NB4 (cell line): ENCODE data around the gene CELF1.
A peak's percentile ranks its signal among the peaks of the same experiment; 100 is the strongest.

ENCODE experiments used
- DNase-seq: peaks from one replicate; pipeline ENCODE4 v3.0.0; 2010; ENCODE audit warnings: low read depth
- H3K4me3 ChIP-seq: one replicate; pipeline ENCODE4 v1.5.1; 2011; ENCODE audit warnings: mild to moderate bottlenecking, low read depth, low read length, moderate library complexity
- MYC ChIP-seq: IDR thresholded peaks from 2 replicates; pipeline ENCODE4 v1.6.1; 2011; ENCODE audit warnings: low read depth, low read length
- POLR2A ChIP-seq: IDR thresholded peaks from 2 replicates; pipeline ENCODE4 v1.6.1; 2011; ENCODE audit warnings: mild to moderate bottlenecking; ENCODE audit not compliant: insufficient read length; ENCODE audit errors: extremely low read depth
- TF ChIP-seq, protein P1 (sequence below): IDR thresholded peaks from 2 replicates; pipeline ENCODE4 v1.6.1; 2011; ENCODE audit warnings: low read depth, low read length
- TF ChIP-seq, protein P2 (sequence below): IDR thresholded peaks from one replicate; pipeline ENCODE4 v1.5.1; 2012; ENCODE audit warnings: low read depth, low read length

CELF1 gene

GRCh38 chr11:47516984-47517853, 35.7 kb downstream of the CELF1 start:
- TF ChIP-seq POLR2A (no peak), MYC (no peak)
- TF ChIP-seq, protein P1, sequence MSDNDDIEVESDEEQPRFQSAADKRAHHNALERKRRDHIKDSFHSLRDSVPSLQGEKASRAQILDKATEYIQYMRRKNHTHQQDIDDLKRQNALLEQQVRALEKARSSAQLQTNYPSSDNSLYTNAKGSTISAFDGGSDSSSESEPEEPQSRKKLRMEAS: no peak
- TF ChIP-seq, protein P2, sequence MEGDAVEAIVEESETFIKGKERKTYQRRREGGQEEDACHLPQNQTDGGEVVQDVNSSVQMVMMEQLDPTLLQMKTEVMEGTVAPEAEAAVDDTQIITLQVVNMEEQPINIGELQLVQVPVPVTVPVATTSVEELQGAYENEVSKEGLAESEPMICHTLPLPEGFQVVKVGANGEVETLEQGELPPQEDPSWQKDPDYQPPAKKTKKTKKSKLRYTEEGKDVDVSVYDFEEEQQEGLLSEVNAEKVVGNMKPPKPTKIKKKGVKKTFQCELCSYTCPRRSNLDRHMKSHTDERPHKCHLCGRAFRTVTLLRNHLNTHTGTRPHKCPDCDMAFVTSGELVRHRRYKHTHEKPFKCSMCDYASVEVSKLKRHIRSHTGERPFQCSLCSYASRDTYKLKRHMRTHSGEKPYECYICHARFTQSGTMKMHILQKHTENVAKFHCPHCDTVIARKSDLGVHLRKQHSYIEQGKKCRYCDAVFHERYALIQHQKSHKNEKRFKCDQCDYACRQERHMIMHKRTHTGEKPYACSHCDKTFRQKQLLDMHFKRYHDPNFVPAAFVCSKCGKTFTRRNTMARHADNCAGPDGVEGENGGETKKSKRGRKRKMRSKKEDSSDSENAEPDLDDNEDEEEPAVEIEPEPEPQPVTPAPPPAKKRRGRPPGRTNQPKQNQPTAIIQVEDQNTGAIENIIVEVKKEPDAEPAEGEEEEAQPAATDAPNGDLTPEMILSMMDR: no peak
- DNase-seq: no peak
- H3K4me3 ChIP-seq: no peak overlapping the region

GRCh38 chr11:47516155-47516554, 36.8 kb downstream of the CELF1 start:
- TF ChIP-seq POLR2A (no peak), MYC (no peak)
- TF ChIP-seq, protein P1: no peak
- TF ChIP-seq, protein P2: no peak
- DNase-seq: no peak
- no peak overlapping the region for H3K4me3 ChIP-seq

DNA sequence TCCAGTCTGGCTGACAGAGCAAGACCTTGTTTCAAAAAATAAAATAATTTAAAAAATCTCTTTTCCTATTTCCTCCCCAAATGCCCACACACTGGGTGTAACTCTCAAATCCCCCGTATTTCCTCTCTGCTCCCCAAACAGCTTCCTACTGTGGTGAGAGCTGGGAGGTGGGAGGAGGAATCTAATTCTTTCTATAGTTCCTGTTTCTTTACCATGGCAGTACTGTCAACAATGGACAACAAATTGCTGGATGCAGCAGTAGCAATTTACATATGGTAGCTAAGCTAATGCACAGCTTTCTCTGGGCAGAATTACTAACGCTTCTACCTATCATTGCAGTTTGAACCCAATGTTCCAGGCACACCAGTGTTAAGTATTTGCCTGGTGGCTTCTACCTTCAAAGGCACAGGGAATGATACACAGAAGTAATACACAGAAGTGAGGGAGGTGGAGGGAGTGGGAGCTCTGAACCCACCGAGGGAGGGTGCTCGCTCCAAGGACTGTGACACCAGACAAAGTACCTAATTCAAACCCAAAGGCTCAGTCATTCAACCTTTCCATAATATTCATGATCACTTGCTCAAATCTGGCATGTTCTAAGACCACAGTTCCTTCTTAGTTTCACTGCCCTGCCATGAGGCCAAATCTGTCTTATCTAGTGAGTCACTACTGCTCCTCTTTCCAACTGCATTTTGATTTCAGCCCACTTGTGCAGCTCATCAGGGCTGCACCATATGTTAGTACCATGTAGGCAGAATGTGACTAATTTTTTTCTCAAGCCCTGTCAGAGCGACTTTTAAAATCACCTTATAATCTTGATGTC, 37.9 kb downstream of the CELF1 start:
- peak; percentile 71 for DNase-seq
- TF ChIP-seq, protein P2: no peak
- TF ChIP-seq, protein P1: no peak; the same call in 1 of the 2 replicates
- no peak for TF ChIP-seq POLR2A
- no peak for TF ChIP-seq MYC
- no peak overlapping the region for H3K4me3 ChIP-seq

DNA sequence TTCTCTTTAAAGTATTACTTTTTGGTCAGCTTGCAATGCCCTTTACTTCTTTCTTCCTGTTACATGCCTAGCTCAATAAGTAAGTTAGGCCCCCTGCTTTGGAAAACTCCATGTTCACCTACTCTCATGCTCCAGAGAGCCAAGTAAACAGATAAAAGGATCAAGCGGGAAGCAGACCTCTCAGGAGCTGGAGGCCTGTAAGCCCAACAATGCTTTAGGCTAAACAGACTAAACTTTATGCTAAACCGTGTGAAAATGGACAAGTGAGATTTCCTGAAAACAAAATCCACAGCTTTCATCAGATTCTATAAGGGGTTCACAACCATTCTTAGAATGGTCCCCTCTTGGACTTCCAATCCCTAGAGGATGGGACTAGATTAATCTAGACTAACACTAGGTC, 40.2 kb downstream of the CELF1 start:
- TF ChIP-seq MYC: no peak
- no peak for TF ChIP-seq POLR2A
- TF ChIP-seq, protein P1: no peak
- TF ChIP-seq, protein P2: no peak
- no peak for DNase-seq
- no peak overlapping the region for H3K4me3 ChIP-seq

GRCh38 chr11:47511917-47512316, 41.0 kb downstream of the CELF1 start:
- DNase-seq: no peak
- no peak for TF ChIP-seq POLR2A
- TF ChIP-seq, protein P2: no peak
- no peak for TF ChIP-seq MYC
- TF ChIP-seq, protein P1: no peak

More at GRCh38 chr11:47511917-47512316, 41.0 kb downstream of the CELF1 start:
- no peak overlapping the region for H3K4me3 ChIP-seq
